ENCODE data around the gene ZNF415. TPM values are rescaled to one million over a fixed set of nuclear protein-coding genes. Genes with fewer than 3 reads are reported as not detected.

The ZNF415 gene
- polyA plus RNA-seq, 2 of the 4 experiments (the other 2 are of a cell fraction) = not detected

GRCh38 chr19:53136432-53136831, 3.7 kb upstream of the ZNF415 start:
- Histone ChIP-seq H3K4me3 (no peak overlapping the region), H3K4me1 (no peaks in the 10 kb centered on the region), H3K9me3 (peaks cover 83% of the 10 kb centered on the region), H3K27ac (no peak overlapping the region), H3K4me2 (no peak overlapping the region)
- 6% methylated on average over 3 of the region's 3 CpGs for WGBS (ENCODE audit: missing lambda C conversion rate)
- DNase-seq (ENCODE audit: low read depth in 1 of 2, low spot score in 1 of 2) = no peak
- ChIA-PET POLR2A (no interaction called here), CTCF (no interaction called here)
- no peak for FAIRE-seq
- no peak for ATAC-seq
- TF ChIP-seq ESRRA (IDR thresholded peaks at IDR 0.05; ENCODE audit: borderline replicate concordance, low read length) = no peak
- TF ChIP-seq CEBPB (IDR thresholded peaks at IDR 0.05) = no peak
- no peak for TF ChIP-seq FOXS1 (CRISPR knock-in tag; IDR thresholded peaks at IDR 0.05)
- TF ChIP-seq, protein P1, sequence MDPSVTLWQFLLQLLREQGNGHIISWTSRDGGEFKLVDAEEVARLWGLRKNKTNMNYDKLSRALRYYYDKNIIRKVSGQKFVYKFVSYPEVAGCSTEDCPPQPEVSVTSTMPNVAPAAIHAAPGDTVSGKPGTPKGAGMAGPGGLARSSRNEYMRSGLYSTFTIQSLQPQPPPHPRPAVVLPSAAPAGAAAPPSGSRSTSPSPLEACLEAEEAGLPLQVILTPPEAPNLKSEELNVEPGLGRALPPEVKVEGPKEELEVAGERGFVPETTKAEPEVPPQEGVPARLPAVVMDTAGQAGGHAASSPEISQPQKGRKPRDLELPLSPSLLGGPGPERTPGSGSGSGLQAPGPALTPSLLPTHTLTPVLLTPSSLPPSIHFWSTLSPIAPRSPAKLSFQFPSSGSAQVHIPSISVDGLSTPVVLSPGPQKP (IDR thresholded peaks at IDR 0.05; ENCODE audit: low read depth, low read length) = no peak
- TF ChIP-seq BHLHE40 (IDR thresholded peaks at IDR 0.05; ENCODE audit: low read depth, low read length) = no peak
- TF ChIP-seq POLR2A (IDR thresholded peaks at IDR 0.05; ENCODE audit: low read length) = no peak
- TF ChIP-seq PBX3 (IDR thresholded peaks at IDR 0.05) = no peak
- no peak for TF ChIP-seq JUN (IDR thresholded peaks at IDR 0.05)
- no peak for TF ChIP-seq EP300 (IDR thresholded peaks at IDR 0.05)
- TF ChIP-seq EHMT2 (IDR thresholded peaks at IDR 0.05; ENCODE audit: low read depth) = no peak
- no peak for TF ChIP-seq ATOH8 (CRISPR knock-in tag; IDR thresholded peaks at IDR 0.05; ENCODE audit: low read depth)
- TF ChIP-seq NPAS2 (CRISPR knock-in tag; IDR thresholded peaks at IDR 0.05; ENCODE audit: borderline replicate concordance) = no peak
- TF ChIP-seq ZC3H11A (IDR thresholded peaks at IDR 0.05) = no peak
- TF ChIP-seq MYC (IDR thresholded peaks at IDR 0.05; ENCODE audit: borderline replicate concordance, low read length) = no peak
- no peak for TF ChIP-seq RAD21 (conservative IDR thresholded peaks at IDR 0.05 in 1 of 2, IDR thresholded peaks at IDR 0.05 in 1 of 2)
- TF ChIP-seq TFCP2L1 (CRISPR knock-in tag; IDR thresholded peaks at IDR 0.05) = no peak
- TF ChIP-seq MAX (IDR thresholded peaks at IDR 0.05) = no peak
- no peak for TF ChIP-seq EHF (CRISPR knock-in tag; IDR thresholded peaks at IDR 0.05)

GRCh38 chr19:53131727-53132126, 983 bp downstream of the ZNF415 start:
- Histone ChIP-seq H3K27ac (no peak overlapping the region), H3K4me2 (no peak overlapping the region), H3K4me1 (no peaks in the 10 kb centered on the region), H3K4me3 (no peak overlapping the region), H3K9me3 (peaks cover 52% of the 10 kb centered on the region)
- ChIA-PET POLR2A (no interaction called here), CTCF (no interaction called here)
- ATAC-seq (no peak), FAIRE-seq (no peak), DNase-seq (ENCODE audit: low read depth in 1 of 2, low spot score in 1 of 2) (no peak)
- 23% methylated on average over 6 of the region's 6 CpGs for WGBS (ENCODE audit: missing lambda C conversion rate)
- TF ChIP-seq BCL3 (IDR thresholded peaks at IDR 0.05) (no peak), ZNF302 (CRISPR knock-in tag; IDR thresholded peaks at IDR 0.05) (no peak), PBX3 (IDR thresholded peaks at IDR 0.05) (no peak), JUNB (IDR thresholded peaks at IDR 0.05) (no peak), CTCF (IDR thresholded peaks at IDR 0.05) (no peak), NPAS2 (CRISPR knock-in tag; IDR thresholded peaks at IDR 0.05; ENCODE audit: borderline replicate concordance) (no peak), USF2 (IDR thresholded peaks at IDR 0.05) (no peak), HOXB13 (CRISPR knock-in tag; IDR thresholded peaks at IDR 0.05; ENCODE audit: low read depth) (no peak), ESRRA (IDR thresholded peaks at IDR 0.05; ENCODE audit: borderline replicate concordance, low read length) (no peak), NFE2L2 (conservative IDR thresholded peaks at IDR 0.05; ENCODE audit: low read length) (no peak), MAX (IDR thresholded peaks at IDR 0.05) (no peak), HOXA7 (CRISPR knock-in tag; IDR thresholded peaks at IDR 0.05) (no peak), EP300 (IDR thresholded peaks at IDR 0.05) (no peak), ATOH8 (CRISPR knock-in tag; IDR thresholded peaks at IDR 0.05; ENCODE audit: low read depth) (no peak), ZC3H11A (IDR thresholded peaks at IDR 0.05) (no peak)
- TF ChIP-seq, protein P1 (IDR thresholded peaks at IDR 0.05; ENCODE audit: low read depth, low read length) = no peak
